Duodenal mucosa (tissue), 2 donors: Measurements from ENCODE around the gene ZNF771.

Experiments
- H3K27ac ChIP-seq: one replicate; pipeline ENCODE4 v1.7.0; 2013; ENCODE audit warnings: low read depth, low read length
- H3K27me3 ChIP-seq, 2 donors: one replicate each; pipeline ENCODE4 v1.7.0; 2013; ENCODE audit warnings: low read length in 2 of 2, control low read depth in 1 of 2; ENCODE audit not compliant: insufficient read depth in 2 of 2, control insufficient read depth in 1 of 2
- H3K36me3 ChIP-seq, 2 donors: one replicate each; pipeline ENCODE4 v1.7.0; 2013; ENCODE audit warnings: low read length in 2 of 2, control low read depth in 1 of 2; ENCODE audit not compliant: insufficient read depth in 2 of 2, control insufficient read depth in 1 of 2
- H3K4me1 ChIP-seq, 2 donors: one replicate each; pipeline ENCODE4 v1.7.0; 2013; ENCODE audit warnings: low read length in 2 of 2, control low read depth in 1 of 2; ENCODE audit not compliant: insufficient read depth in 2 of 2, control insufficient read depth in 1 of 2
- H3K4me3 ChIP-seq, 2 donors: one replicate each; pipeline ENCODE4 v1.7.0; 2013; ENCODE audit warnings: low read length in 2 of 2, low read depth in 1 of 2
- H3K9ac ChIP-seq, 2 donors: one replicate each; pipeline ENCODE4 v1.7.0; 2013; ENCODE audit warnings: low read length in 2 of 2, low read depth in 1 of 2
- H3K9me3 ChIP-seq, 2 donors: one replicate each; pipeline ENCODE4 v1.7.0; 2013; ENCODE audit warnings: low read length in 2 of 2, control low read depth in 1 of 2; ENCODE audit not compliant: control insufficient read depth in 1 of 2

ZNF771 gene

GRCh38 chr16:30375864-30376263 is 31.5 kb upstream of the ZNF771 start:
- H3K9ac ChIP-seq: no peak overlapping the region
- H3K9me3 ChIP-seq: no peaks in the 10 kb centered on the region
- no peak overlapping the region for H3K27ac ChIP-seq
- H3K36me3 ChIP-seq: no peaks in the 10 kb centered on the region
- H3K4me3 ChIP-seq: no peak overlapping the region
- no peaks in the 10 kb centered on the region for H3K27me3 ChIP-seq
- H3K4me1 ChIP-seq: peaks cover 22 to 24% of the 10 kb centered on the region in 2 donors

GRCh38 chr16:30376461-30376902 is 30.9 kb upstream of the ZNF771 start:
- Histone ChIP-seq H3K4me1 (peaks cover 24 to 25% of the 10 kb centered on the region in 2 donors), H3K4me3 (no peak overlapping the region), H3K27ac (no peak overlapping the region), H3K9ac (no peak overlapping the region), H3K36me3 (no peaks in the 10 kb centered on the region), H3K27me3 (no peaks in the 10 kb centered on the region), H3K9me3 (no peaks in the 10 kb centered on the region)

GRCh38 chr16:30377050-30377811 is 30.2 kb upstream of the ZNF771 start:
- H3K4me3 ChIP-seq: peak overlapping the region; percentile 68 to 89
- peaks cover 26 to 29% of the 10 kb centered on the region in 2 donors for H3K4me1 ChIP-seq
- H3K9me3 ChIP-seq: no peaks in the 10 kb centered on the region
- peak overlapping the region; percentile 88 to 92 for H3K9ac ChIP-seq
- no peaks in the 10 kb centered on the region for H3K27me3 ChIP-seq
- H3K36me3 ChIP-seq: no peaks in the 10 kb centered on the region
- peak overlapping the region; percentile 100 for H3K27ac ChIP-seq

GRCh38 chr16:30377812-30378235 is 29.6 kb upstream of the ZNF771 start:
- no peaks in the 10 kb centered on the region for H3K27me3 ChIP-seq
- H3K9me3 ChIP-seq: no peaks in the 10 kb centered on the region
- peak overlapping the region; percentile 68 to 89 for H3K4me3 ChIP-seq
- peak overlapping the region; percentile 100 for H3K27ac ChIP-seq
- H3K4me1 ChIP-seq: peaks cover 26 to 29% of the 10 kb centered on the region in 2 donors
- peak overlapping the region; percentile 81 to 88 for H3K9ac ChIP-seq
- H3K36me3 ChIP-seq: no peaks in the 10 kb centered on the region

- peak overlapping the region; percentile 100 for H3K27ac ChIP-seq
- H3K4me3 ChIP-seq: peak overlapping the region; percentile 81 to 89
- H3K27me3 ChIP-seq: no peaks in the 10 kb centered on the region
- H3K36me3 ChIP-seq: no peaks in the 10 kb centered on the region
- no peaks in the 10 kb centered on the region for H3K9me3 ChIP-seq
- peaks cover 26 to 29% of the 10 kb centered on the region in 2 donors for H3K4me1 ChIP-seq
- peak overlapping the region; percentile 87 to 88 for H3K9ac ChIP-seq
These were observed 28.9 kb upstream of the ZNF771 start for GRCh38 chr16:30378236-30379157.

- Histone ChIP-seq H3K27me3 (no peaks in the 10 kb centered on the region), H3K4me3 (peak overlapping the region; percentile 81 to 89), H3K9me3 (no peaks in the 10 kb centered on the region), H3K27ac (peak overlapping the region; percentile 100), H3K36me3 (no peaks in the 10 kb centered on the region), H3K4me1 (peaks cover 26 to 29% of the 10 kb centered on the region in 2 donors), H3K9ac (peak overlapping the region; percentile 87 to 88)
These were observed 28.1 kb upstream of the ZNF771 start for GRCh38 chr16:30379158-30379783.

GRCh38 chr16:30380072-30380802 is 27.2 kb upstream of the ZNF771 start:
- Histone ChIP-seq H3K9ac (no peak overlapping the region), H3K27me3 (no peaks in the 10 kb centered on the region), H3K4me3 (no peak overlapping the region), H3K27ac (no peak overlapping the region), H3K9me3 (no peaks in the 10 kb centered on the region), H3K36me3 (no peaks in the 10 kb centered on the region), H3K4me1 (peaks cover 26 to 29% of the 10 kb centered on the region in 2 donors)

- H3K9me3 ChIP-seq: no peaks in the 10 kb centered on the region
- H3K4me1 ChIP-seq: peaks cover 26 to 29% of the 10 kb centered on the region in 2 donors
- no peak overlapping the region for H3K27ac ChIP-seq
- no peaks in the 10 kb centered on the region for H3K36me3 ChIP-seq
- H3K4me3 ChIP-seq: no peak overlapping the region
- no peaks in the 10 kb centered on the region for H3K27me3 ChIP-seq
- H3K9ac ChIP-seq: no peak overlapping the region
These were observed 26.6 kb upstream of the ZNF771 start for GRCh38 chr16:30380803-30381208.

GRCh38 chr16:30381291-30382041 is 25.9 kb upstream of the ZNF771 start:
- Histone ChIP-seq H3K9ac (peak overlapping the region; percentile 47 to 48), H3K4me3 (peak overlapping the region; percentile 50 to 66), H3K4me1 (peaks cover 26 to 29% of the 10 kb centered on the region in 2 donors)

More at GRCh38 chr16:30381291-30382041, 25.9 kb upstream of the ZNF771 start:
- H3K27me3 ChIP-seq: no peaks in the 10 kb centered on the region
- H3K36me3 ChIP-seq: no peaks in the 10 kb centered on the region
- H3K9me3 ChIP-seq: no peaks in the 10 kb centered on the region
- H3K27ac ChIP-seq: peak overlapping the region; percentile 62
